HG03064 (cell line): Measurements from ENCODE around the gene EIF2S3.

Experiments
- ATAC-seq: cut with Tn5 transposase; IDR thresholded peaks from one replicate; pipeline ENCODE4 v1.9.1; 2021; ENCODE audit warnings: low read depth; ENCODE audit not compliant: unreplicated experiment

Gene EIF2S3

DNA sequence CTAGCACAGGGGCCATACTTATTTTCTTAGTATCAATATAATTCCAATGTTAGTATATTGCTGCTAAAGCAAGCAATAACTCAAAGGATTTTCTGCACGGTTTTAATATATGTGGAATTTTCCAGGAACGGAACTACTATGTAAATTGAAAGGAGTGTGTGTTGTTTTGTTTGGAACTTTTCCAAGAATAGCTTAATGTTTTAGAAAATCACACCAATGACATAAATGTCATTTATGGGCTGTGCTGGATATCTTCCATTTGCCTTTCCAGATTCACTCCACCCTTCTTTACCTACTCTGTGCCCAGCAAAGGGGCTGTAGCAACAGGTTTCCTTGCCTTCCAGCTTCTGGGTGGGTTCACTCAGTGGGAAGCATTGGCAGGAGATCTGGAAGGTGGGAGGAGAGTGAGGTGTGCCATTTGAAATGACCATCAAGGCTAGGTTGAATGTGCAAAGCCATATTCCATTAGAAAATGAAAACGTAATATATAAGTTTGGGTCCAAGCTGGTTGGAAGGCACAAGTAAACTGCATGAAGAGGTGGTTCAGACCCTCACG is 69.6 kb downstream of the EIF2S3 start:
- no peak for ATAC-seq

DNA sequence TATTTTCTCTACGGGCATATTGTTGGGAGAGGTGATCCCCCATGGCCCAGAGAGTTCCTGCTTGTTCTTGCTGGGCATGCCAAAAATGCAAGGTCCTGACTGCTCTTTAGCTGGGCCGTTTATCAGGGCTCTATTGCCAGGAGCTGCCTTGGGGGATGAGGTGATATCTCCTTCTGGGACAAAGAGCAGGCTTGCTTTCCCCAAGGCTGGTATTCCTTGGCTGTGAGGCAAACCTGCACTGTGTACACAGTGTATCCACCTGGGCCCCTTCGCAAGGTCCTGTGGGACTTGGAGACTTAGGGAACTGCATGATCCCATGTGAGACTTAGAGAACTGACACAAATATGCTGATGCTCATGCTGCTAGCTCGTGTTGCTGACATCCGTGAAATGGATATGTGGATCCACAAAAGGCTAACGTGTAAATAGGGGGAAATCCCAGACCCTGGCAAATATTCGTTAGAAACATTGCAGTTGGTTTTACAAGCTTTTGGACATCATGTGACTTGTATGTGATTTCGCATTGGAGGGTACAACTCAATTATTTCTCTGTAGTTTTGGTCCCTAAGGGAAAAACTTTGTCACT is 70.4 kb downstream of the EIF2S3 start:
- no peak for ATAC-seq
